Measurements from ENCODE around the gene POC1B. TPM values are rescaled to one million over a fixed set of nuclear protein-coding genes. Genes with fewer than 3 reads are reported as not detected.

Gene POC1B
- total RNA-seq, 1 experiment from 2014 or later: 17.8 TPM

DNA sequence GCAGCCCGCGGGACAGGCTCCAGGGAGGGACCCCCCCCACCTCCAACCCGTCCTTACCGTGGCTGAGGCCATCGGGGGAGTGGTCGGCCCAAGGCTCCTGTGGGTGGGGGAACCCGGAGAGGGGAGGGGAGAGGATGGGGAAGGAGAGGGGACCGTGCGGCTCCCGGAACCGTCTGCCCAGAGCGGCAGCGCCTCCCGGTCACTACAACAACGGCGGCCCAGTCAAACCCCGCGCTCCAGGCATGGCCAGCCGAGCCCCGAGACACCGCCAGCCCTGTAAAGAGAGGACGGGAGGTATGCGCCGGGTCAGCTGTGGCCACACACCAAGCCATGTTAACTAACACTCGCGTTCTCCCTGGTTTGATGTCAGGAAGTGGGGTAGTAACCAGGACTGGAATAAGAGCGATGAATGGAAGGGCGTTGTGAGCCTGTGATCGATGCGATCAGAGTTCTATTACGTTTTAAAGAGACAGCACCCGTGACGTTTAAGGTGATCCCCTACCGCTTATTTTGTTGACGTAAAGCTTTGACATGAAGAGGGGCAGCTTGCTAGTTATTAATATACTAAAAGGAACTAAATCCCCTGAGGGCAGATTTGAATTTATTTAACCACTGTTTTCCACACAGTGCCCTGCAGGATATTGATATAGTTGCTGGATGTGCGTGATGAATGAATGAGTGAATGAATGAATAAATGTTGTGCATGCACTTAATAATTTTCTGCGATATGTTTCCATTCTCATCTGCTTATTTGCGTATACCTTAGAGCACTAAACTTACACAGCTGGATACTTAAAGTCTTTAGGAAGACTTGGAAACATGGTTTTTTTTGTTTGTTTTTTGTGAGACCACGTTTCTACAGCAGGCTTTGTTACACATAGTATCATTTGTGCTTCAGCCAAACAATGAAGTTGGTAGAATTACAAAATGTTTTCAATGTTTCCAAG is at the start of gene POC1B (continued):
- TF ChIP-seq, protein P1, sequence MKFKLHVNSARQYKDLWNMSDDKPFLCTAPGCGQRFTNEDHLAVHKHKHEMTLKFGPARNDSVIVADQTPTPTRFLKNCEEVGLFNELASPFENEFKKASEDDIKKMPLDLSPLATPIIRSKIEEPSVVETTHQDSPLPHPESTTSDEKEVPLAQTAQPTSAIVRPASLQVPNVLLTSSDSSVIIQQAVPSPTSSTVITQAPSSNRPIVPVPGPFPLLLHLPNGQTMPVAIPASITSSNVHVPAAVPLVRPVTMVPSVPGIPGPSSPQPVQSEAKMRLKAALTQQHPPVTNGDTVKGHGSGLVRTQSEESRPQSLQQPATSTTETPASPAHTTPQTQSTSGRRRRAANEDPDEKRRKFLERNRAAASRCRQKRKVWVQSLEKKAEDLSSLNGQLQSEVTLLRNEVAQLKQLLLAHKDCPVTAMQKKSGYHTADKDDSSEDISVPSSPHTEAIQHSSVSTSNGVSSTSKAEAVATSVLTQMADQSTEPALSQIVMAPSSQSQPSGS (CRISPR knock-in tag; IDR thresholded peaks at IDR 0.05; ENCODE audit: borderline replicate concordance, low read depth): no peak
- TF ChIP-seq FOXP1 (CRISPR knock-in tag; IDR thresholded peaks at IDR 0.05; ENCODE audit: borderline replicate concordance) (peak; percentile 84), CREB1 (CRISPR knock-in tag; IDR thresholded peaks at IDR 0.05) (peak; percentile 59; the same call in 1 of the 2 replicates), NFYB (CRISPR knock-in tag; conservative IDR thresholded peaks at IDR 0.05; ENCODE audit: low read depth) (no peak), TEAD1 (CRISPR knock-in tag; IDR thresholded peaks at IDR 0.05) (peak; percentile 70), ETV6 (CRISPR knock-in tag; IDR thresholded peaks at IDR 0.05) (0 out of 2 replicates have a peak, but pooled peaks have one; percentile 55), CREM (CRISPR knock-in tag; IDR thresholded peaks at IDR 0.05) (peak; percentile 72; the same call in 1 of the 2 replicates), ZNF121 (CRISPR knock-in tag; IDR thresholded peaks at IDR 0.05) (no peak)
- TF ChIP-seq, protein P2, sequence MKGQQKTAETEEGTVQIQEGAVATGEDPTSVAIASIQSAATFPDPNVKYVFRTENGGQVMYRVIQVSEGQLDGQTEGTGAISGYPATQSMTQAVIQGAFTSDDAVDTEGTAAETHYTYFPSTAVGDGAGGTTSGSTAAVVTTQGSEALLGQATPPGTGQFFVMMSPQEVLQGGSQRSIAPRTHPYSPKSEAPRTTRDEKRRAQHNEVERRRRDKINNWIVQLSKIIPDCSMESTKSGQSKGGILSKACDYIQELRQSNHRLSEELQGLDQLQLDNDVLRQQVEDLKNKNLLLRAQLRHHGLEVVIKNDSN (CRISPR knock-in tag; IDR thresholded peaks at IDR 0.05): peak; percentile 53; the same call in 1 of the 2 replicates
- TF ChIP-seq, protein P3, sequence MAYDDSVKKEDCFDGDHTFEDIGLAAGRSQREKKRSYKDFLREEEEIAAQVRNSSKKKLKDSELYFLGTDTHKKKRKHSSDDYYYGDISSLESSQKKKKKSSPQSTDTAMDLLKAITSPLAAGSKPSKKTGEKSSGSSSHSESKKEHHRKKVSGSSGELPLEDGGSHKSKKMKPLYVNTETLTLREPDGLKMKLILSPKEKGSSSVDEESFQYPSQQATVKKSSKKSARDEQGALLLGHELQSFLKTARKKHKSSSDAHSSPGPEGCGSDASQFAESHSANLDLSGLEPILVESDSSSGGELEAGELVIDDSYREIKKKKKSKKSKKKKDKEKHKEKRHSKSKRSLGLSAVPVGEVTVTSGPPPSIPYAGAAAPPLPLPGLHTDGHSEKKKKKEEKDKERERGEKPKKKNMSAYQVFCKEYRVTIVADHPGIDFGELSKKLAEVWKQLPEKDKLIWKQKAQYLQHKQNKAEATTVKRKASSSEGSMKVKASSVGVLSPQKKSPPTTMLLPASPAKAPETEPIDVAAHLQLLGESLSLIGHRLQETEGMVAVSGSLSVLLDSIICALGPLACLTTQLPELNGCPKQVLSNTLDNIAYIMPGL (CRISPR knock-in tag; IDR thresholded peaks at IDR 0.05): peak; percentile 62; the same call in 1 of the 2 replicates
- TF ChIP-seq, protein P4, sequence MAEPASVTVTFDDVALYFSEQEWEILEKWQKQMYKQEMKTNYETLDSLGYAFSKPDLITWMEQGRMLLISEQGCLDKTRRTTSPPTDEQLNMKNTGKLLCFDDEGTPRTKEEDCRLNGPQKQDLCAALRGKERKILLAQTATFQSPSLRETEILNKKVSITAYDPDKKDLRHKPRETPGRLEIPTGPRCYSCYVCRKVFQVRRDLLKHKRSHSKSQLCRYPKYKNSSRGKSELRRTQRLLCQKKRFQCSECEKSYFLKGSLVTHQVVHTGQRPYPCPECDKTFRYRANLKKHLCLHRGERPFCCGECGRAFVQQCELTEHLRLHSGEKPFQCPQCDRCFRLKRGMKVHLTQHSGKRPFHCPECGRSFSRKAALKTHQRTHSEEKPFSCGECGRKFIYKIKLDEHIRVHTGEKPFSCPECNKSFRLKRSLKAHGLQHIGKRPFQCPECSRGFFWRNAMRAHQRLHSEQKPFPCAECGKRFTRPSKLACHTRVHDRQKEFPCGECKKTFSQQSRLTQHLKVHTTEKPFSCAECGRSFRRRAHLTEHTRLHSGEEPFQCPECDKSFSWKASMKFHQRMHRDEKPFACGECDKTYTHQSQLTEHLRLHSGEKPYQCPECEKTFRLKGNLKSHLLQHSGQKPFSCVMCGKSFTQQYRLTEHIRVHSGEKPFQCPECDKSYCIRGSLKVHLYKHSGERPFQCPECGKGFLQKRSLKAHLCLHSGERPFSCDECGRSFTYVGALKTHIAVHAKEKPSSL (CRISPR knock-in tag; conservative IDR thresholded peaks at IDR 0.05): no peak

DNA sequence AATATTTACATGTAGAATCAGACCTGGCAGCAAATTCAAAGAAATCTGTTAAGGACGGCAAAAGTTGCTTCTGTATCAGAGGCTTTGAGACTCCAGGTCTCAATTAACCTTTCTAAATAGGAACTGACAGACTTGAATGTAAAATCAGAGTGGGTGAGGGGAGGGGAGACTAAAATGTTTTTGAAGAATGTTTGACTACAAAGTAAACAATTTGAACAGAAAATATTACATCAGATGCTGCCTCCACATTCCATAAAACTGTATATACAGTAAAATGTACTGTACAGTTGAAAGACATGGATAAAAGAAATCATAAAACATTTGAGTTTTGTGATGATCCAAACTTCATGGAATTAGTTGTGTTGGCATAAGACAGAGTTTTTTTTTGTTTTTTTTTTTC is 49.5 kb upstream of the POC1B start:
- H3K27me3 Mint-ChIP-seq (ENCODE audit: low read depth): no peaks in the 10 kb centered on the region
- peaks cover 9% of the 10 kb centered on the region for H3K4me1 Mint-ChIP-seq
- no peaks in the 10 kb centered on the region for H3K9me3 Mint-ChIP-seq
- TF ChIP-seq TEAD4 (CRISPR knock-in tag; IDR thresholded peaks at IDR 0.05): no peak
- peak; percentile 56; the same call in 1 of the 2 replicates for TF ChIP-seq GABPB1 (CRISPR knock-in tag; IDR thresholded peaks at IDR 0.05)
- H3K27ac Mint-ChIP-seq: no peak overlapping the region
- CTCF ChIA-PET: no interaction called here
- POLR2A ChIA-PET: no interaction called here
- no peak for ATAC-seq
- H3K36me3 Mint-ChIP-seq: no peaks in the 10 kb centered on the region
- H3K4me3 Mint-ChIP-seq: no peak overlapping the region
- DNase-seq (ENCODE audit: low spot score): no peak

DNA sequence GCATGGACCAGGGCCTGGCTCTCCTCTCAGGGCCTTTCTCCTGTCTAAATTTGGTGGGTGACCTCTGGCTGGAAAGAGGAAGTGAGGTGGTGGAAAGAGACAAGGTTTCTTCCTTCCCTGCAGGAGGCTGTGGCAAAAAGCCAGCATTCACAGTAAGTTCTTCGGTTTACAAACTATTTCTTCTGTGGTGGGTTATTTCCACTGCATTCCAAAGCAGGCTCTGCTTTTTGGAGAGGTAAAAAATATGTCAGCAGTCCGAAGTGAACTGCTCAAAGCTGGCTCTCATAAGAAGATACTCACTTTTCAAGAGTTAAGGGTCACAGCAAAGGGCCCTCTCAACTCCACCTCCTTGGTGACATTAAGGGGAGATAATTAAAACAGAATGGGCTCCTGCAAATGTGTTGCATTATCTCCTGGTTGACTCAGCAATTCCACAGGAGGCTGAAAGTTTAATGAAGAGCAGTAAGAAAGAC is 48.9 kb upstream of the POC1B start:
- H3K4me1 Mint-ChIP-seq: peaks cover 9% of the 10 kb centered on the region
- H3K36me3 Mint-ChIP-seq: no peaks in the 10 kb centered on the region
- no peak overlapping the region; the same call in none of the 2 replicates for H3K27ac Mint-ChIP-seq
- H3K27me3 Mint-ChIP-seq (ENCODE audit: low read depth): no peaks in the 10 kb centered on the region
- DNase-seq (ENCODE audit: low spot score): no peak
- no peaks in the 10 kb centered on the region for H3K9me3 Mint-ChIP-seq
- no peak for ATAC-seq
- no peak overlapping the region for H3K4me3 Mint-ChIP-seq
- ChIA-PET CTCF (no interaction called here), POLR2A (no interaction called here)
- TF ChIP-seq ZNF263 (CRISPR knock-in tag; IDR thresholded peaks at IDR 0.05; ENCODE audit: low read depth) (no peak), ZNF671 (CRISPR knock-in tag; IDR thresholded peaks at IDR 0.05) (no peak), SP1 (CRISPR knock-in tag; conservative IDR thresholded peaks at IDR 0.05) (no peak), JAZF1 (CRISPR knock-in tag; IDR thresholded peaks at IDR 0.05) (no peak), IRF2 (CRISPR knock-in tag; IDR thresholded peaks at IDR 0.05; ENCODE audit: borderline replicate concordance, low read depth) (no peak), ETV6 (CRISPR knock-in tag; IDR thresholded peaks at IDR 0.05) (no peak), ZNF138 (CRISPR knock-in tag; conservative IDR thresholded peaks at IDR 0.05) (no peak), ZNF317 (CRISPR knock-in tag; IDR thresholded peaks at IDR 0.05; ENCODE audit: borderline replicate concordance, low read depth) (no peak), CREB1 (CRISPR knock-in tag; IDR thresholded peaks at IDR 0.05) (no peak)
- TF ChIP-seq, protein P2 (CRISPR knock-in tag; IDR thresholded peaks at IDR 0.05): no peak
- TF ChIP-seq, protein P5, sequence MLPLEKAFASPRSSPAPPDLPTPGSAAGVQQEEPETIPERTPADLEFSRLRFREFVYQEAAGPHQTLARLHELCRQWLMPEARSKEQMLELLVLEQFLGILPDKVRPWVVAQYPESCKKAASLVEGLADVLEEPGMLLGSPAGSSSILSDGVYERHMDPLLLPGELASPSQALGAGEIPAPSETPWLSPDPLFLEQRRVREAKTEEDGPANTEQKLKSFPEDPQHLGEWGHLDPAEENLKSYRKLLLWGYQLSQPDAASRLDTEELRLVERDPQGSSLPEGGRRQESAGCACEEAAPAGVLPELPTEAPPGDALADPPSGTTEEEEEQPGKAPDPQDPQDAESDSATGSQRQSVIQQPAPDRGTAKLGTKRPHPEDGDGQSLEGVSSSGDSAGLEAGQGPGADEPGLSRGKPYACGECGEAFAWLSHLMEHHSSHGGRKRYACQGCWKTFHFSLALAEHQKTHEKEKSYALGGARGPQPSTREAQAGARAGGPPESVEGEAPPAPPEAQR (CRISPR knock-in tag; IDR thresholded peaks at IDR 0.05): no peak
- TF ChIP-seq, protein P6, sequence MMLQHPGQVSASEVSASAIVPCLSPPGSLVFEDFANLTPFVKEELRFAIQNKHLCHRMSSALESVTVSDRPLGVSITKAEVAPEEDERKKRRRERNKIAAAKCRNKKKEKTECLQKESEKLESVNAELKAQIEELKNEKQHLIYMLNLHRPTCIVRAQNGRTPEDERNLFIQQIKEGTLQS (CRISPR knock-in tag; conservative IDR thresholded peaks at IDR 0.05): no peak

Data from WTC11 (cell line).